Measurements from ENCODE around the gene DOCK1. TPM values are rescaled to one million over a fixed set of nuclear protein-coding genes. Genes with fewer than 3 reads are reported as not detected.

The DOCK1 gene
- 10 to 100 TPM; 34.3 to 44.1 TPM for total RNA-seq

GRCh38 chr10:126904818-126905701, at the start of gene DOCK1:
Gene DOCK1, plus strand, starts transcription at chr10:126905428. Its CDS starts 90 bp downstream, at chr10:126905518.
- 0 to 1% methylated on average over 8 to 102 of the region's 108 CpGs for whole genome bisulfite sequencing, 2 donors
- no peaks in the 10 kb centered on the region for H3K27me3 ChIP-seq
- ATAC-seq (peak; percentile 88), DNase-seq (peak; percentile 70 to 76 (median 71))
- peak; percentile 29 to 46 (median 41) for TF ChIP-seq POLR2A (IDR thresholded peaks at IDR 0.05)
- peak in 1 of 7 experiments; percentile 5 for TF ChIP-seq CTCF (IDR thresholded peaks at IDR 0.05)
- H3K4me3 ChIP-seq = peak within 1 kb of the TSS; percentile 70 to 76
- no peaks in the 10 kb centered on the region for H3K36me3 ChIP-seq (replicated peaks in 1 of 2; ENCODE audit: insufficient read depth in 1 of 2, low read depth in 2 of 2)
- peak within 1 kb of the TSS; percentile 48 to 79 (median 72) for H3K27ac ChIP-seq
- no peaks in the 10 kb centered on the region for H3K9me3 ChIP-seq
- H3K4me1 ChIP-seq = peaks cover 21% of the 10 kb centered on the region
- intact Hi-C loops (cut with DNase I) = no loop called here

DNA sequence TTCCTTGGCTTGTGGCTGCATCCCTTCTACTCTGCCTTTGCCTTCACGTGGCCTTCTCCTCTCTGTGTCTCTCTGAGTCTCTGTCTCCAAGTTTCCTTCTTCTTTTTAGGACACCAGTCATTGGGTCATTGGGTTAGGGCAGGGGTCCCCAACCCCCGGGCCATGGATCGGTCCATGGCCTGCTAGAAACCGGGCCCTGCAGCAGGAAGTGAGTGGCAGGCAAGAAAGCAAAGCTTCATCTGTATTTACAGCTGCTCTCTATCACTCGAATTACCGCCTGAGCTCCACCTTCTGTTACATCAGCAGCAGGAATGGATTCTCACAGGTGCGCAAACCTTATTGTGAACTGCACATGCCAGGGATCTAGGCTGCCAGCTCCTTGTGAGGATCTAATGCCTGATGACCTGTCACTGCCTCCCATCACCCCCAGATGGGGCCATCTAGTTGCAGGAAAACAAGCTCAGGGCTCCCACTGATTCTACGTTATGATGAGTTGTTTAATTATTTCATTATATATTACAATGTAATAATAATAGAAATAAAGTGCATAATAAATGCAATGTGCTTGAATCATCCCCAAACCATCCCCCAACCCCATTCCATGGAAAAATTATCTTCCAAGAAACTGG, 47.9 kb upstream of the DOCK1 start:
- Histone ChIP-seq H3K4me1 (no peaks in the 10 kb centered on the region), H3K27ac (no peak overlapping the region), H3K36me3 (replicated peaks in 1 of 2; ENCODE audit: insufficient read depth in 1 of 2, low read depth in 2 of 2) (no peaks in the 10 kb centered on the region), H3K9me3 (no peaks in the 10 kb centered on the region), H3K4me3 (no peak overlapping the region), H3K27me3 (no peaks in the 10 kb centered on the region)
- TF ChIP-seq CTCF (IDR thresholded peaks at IDR 0.05) (no peak), POLR2A (IDR thresholded peaks at IDR 0.05) (no peak)
- WGBS, 2 donors = 85 to 88% methylated on average over 5 to 8 of the region's 8 CpGs
- intact Hi-C loops (cut with DNase I) = no loop called here
- DNase-seq (no peak), ATAC-seq (no peak)

DNA sequence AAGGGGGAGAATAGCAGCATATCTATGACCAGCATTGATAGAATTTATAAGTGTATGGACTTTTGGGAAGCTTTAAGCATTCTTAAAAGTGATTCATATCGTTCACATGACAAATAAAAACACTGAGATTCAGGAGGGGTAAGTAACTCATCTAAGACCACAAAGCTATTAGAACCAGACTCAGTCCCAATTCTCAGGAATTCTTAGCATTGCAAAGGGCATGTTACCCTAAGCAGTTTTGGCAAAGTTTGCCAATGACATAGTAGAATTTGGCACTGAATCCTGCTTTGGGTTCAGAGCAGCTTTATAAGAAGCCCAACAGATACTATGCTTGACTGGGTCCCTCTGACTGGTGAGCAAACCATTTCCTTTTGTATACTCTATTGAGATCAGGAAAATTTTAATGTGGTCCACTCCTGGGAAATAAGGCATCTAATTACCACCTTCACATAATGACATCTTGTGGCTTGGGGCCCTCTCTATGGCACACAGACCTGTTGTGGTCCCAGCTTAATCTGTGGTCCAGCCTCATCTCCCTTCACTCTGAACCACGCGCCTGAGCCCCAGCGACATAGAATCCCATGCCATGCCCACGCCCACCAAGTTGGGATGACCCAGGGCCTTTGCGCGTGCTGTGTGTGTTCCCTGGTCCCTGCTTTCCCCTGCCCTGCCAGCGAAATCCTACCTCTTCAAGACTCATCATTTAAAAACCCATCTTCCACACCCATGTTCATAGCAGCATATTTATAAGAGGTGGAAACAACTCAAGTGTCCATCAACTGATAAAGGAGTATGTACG, 37.5 kb upstream of the DOCK1 start:
- WGBS, 2 donors = 73 to 83% methylated on average over 7 to 9 of the region's 9 CpGs
- DNase-seq (no peak), ATAC-seq (no peak)
- TF ChIP-seq CTCF (IDR thresholded peaks at IDR 0.05) (no peak), POLR2A (IDR thresholded peaks at IDR 0.05) (no peak)
- H3K4me3 ChIP-seq = no peak overlapping the region
- no peak overlapping the region for H3K27ac ChIP-seq
- no peaks in the 10 kb centered on the region for H3K36me3 ChIP-seq (replicated peaks in 1 of 2; ENCODE audit: insufficient read depth in 1 of 2, low read depth in 2 of 2)
- no peaks in the 10 kb centered on the region for H3K27me3 ChIP-seq
- H3K4me1 ChIP-seq = no peaks in the 10 kb centered on the region
- intact Hi-C loops (cut with DNase I) = no loop called here
- H3K9me3 ChIP-seq = no peaks in the 10 kb centered on the region

GRCh38 chr10:126868371-126868770, 36.9 kb upstream of the DOCK1 start:
- DNase-seq = no peak
- H3K27me3 ChIP-seq = no peaks in the 10 kb centered on the region
- H3K4me3 ChIP-seq = no peak overlapping the region
- no peak overlapping the region for H3K27ac ChIP-seq
- TF ChIP-seq POLR2A (IDR thresholded peaks at IDR 0.05) (no peak), CTCF (IDR thresholded peaks at IDR 0.05) (no peak)
- intact Hi-C loops (cut with DNase I) = no loop called here
- H3K9me3 ChIP-seq = no peaks in the 10 kb centered on the region
- ATAC-seq = no peak
- no peaks in the 10 kb centered on the region for H3K36me3 ChIP-seq (replicated peaks in 1 of 2; ENCODE audit: insufficient read depth in 1 of 2, low read depth in 2 of 2)
- H3K4me1 ChIP-seq = no peaks in the 10 kb centered on the region
- WGBS, 2 donors = 69 to 76% methylated on average over 6 of the region's 6 CpGs
